PC-3 (cell line): Measurements from ENCODE around the gene CCDC24. TPM values are rescaled to one million over a fixed set of nuclear protein-coding genes. Genes with fewer than 3 reads are reported as not detected.
A peak's percentile ranks its signal among the peaks of the same experiment; 100 is the strongest.

Source experiments
- ATAC-seq: fragments of 200-7000 bp; cut with Tn5 transposase; 2 replicates; pipeline ENCODE4 v1.9.1; 2020; ENCODE audit warnings: mild to moderate bottlenecking, moderate library complexity
- BruUV-seq: library from RNA; stranded (reverse); fragments of 400-500 nt; replicated peaks from 2 replicates; lab custom pipeline; 2021; lab: Mats Ljungman, UMichigan
- CTCF ChIA-PET: fragments of 300-600 bp; sonication (Branson Sonifier 250); formaldehyde crosslinking; loops from one replicate; lab custom pipeline; 2022; ENCODE audit warnings: antibody characterized with exemption; lab: Charles Lee
- POLR2A ChIA-PET: fragments of 300-600 bp; sonication (Branson Sonifier 250); formaldehyde crosslinking; loops from one replicate; lab custom pipeline; 2022; ENCODE audit warnings: antibody characterized with exemption; ENCODE audit not compliant: unreplicated experiment; lab: Charles Lee
- DNase-seq: peaks from one replicate; pipeline ENCODE4 v3.0.0-alpha.2; 2015
- H2AFZ ChIP-seq: fragments of 300-600 bp; sonication (generic); 2 replicates; pipeline ENCODE4 v1.6.0; 2016; ENCODE audit warnings: antibody characterized with exemption, low read length
- H3F3A ChIP-seq: fragments of 300-600 bp; sonication (generic); one replicate; pipeline ENCODE4 v1.6.0; 2017; ENCODE audit warnings: antibody characterized with exemption, low read length, control low read depth, mild to moderate bottlenecking; ENCODE audit not compliant: unreplicated experiment
- H3K27ac ChIP-seq: fragments of 300-600 bp; sonication (generic); 2 replicates; pipeline ENCODE4 v1.5.1; 2016; ENCODE audit warnings: mild to moderate bottlenecking, low read length
- H3K27me3 ChIP-seq: fragments of 300-600 bp; sonication (generic); 2 replicates; pipeline ENCODE4 v1.6.1; 2016; ENCODE audit warnings: low read length, mixed read lengths
- H3K36me3 ChIP-seq: fragments of 300-600 bp; sonication (generic); 2 replicates; pipeline ENCODE4 v1.6.1; 2016; ENCODE audit warnings: low read depth, mixed run types, low read length, mixed read lengths
- H3K4me1 ChIP-seq: fragments of 300-600 bp; sonication (generic); 2 replicates; pipeline ENCODE4 v1.5.1; 2016; ENCODE audit warnings: low read length; ENCODE audit not compliant: insufficient read depth
- H3K4me2 ChIP-seq: fragments of 300-600 bp; sonication (generic); 2 replicates; pipeline ENCODE4 v1.6.0; 2016; ENCODE audit warnings: low read length
- H3K4me3 ChIP-seq: fragments of 300-600 bp; sonication (generic); 2 replicates; pipeline ENCODE4 v1.5.1; 2016; ENCODE audit warnings: mild to moderate bottlenecking, low read length, mixed read lengths
- H3K79me2 ChIP-seq: fragments of 300-600 bp; sonication (generic); 2 replicates; pipeline ENCODE4 v1.6.1; 2017; ENCODE audit warnings: low read length, mixed read lengths
- H3K9ac ChIP-seq: fragments of 300-600 bp; sonication (generic); 2 replicates; pipeline ENCODE4 v1.6.0; 2016; ENCODE audit warnings: mild to moderate bottlenecking, low read length
- H3K9me2 ChIP-seq: fragments of 300-600 bp; sonication (generic); replicated peaks from 2 replicates; pipeline ENCODE4 v1.6.1; 2016; ENCODE audit warnings: mixed run types, low read length, mixed read lengths
- H3K9me3 ChIP-seq: fragments of 300-600 bp; sonication (generic); 2 replicates; pipeline ENCODE4 v1.6.1; 2016; ENCODE audit warnings: low read length, mixed read lengths
- H4K20me1 ChIP-seq: fragments of 300-600 bp; sonication (generic); 2 replicates; pipeline ENCODE4 v1.6.1; 2016; ENCODE audit warnings: low read length, mixed read lengths
- CTCF ChIP-seq: fragments of 300-600 bp; sonication (generic); conservative IDR thresholded peaks from 2 replicates; pipeline ENCODE4 v1.5.1; 2017; ENCODE audit warnings: antibody characterized with exemption, low read depth, mild to moderate bottlenecking, low read length
- EZH2 ChIP-seq: fragments of 300-600 bp; sonication (generic); IDR thresholded peaks from one replicate; pipeline ENCODE4 v1.6.1; 2017; ENCODE audit warnings: antibody characterized with exemption, mild to moderate bottlenecking, low read length; ENCODE audit not compliant: unreplicated experiment
- EZH2phosphoT487 ChIP-seq: fragments of 300-600 bp; sonication (generic); IDR thresholded peaks from 2 replicates; pipeline ENCODE4 v1.6.1; 2018; ENCODE audit warnings: mild to moderate bottlenecking, antibody characterized with exemption, low read length, borderline replicate concordance
- intact Hi-C: fragments of 100-400 bp; cut with micrococcal nuclease; formaldehyde crosslinking; loops from 2 replicates; pipeline ENCODE4 v1.9.0; 2023
- total RNA-seq: library from RNA; depleted of rRNA; stranded (reverse); fragments of >200 nt; gene quantifications from 2 replicates; pipeline ENCODE4 v1.2.3, GENCODE V29; 2014

Gene CCDC24
- total RNA-seq, 1 experiment from 2014 or later = 10.1 TPM

DNA sequence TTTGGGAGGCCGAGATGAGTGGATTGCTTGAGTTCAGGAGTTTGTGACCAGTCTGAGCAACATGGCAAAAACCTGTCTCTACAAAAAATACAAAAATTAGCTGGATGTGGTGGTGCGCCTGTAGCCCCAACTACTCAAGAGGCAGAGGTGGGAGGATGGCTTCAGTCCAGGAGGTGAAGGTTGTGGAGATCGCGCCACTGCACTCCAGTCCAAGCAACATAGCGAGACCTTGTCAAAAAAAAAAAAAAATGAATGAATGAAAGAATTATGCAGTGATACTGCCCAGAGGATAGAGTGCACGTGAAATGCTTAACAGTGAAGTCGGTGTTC is 22.0 kb upstream of the CCDC24 start:
- Histone ChIP-seq H3K4me2 (peak overlapping the region; percentile 66), H2AFZ (peak overlapping the region; percentile 61; the same call in 1 of the 2 replicates), H3K79me2 (peaks cover 20% of the 10 kb centered on the region), H3K36me3 (peaks cover 25% of the 10 kb centered on the region), H4K20me1 (no peaks in the 10 kb centered on the region), H3F3A (no peaks in the 10 kb centered on the region), H3K9me3 (no peaks in the 10 kb centered on the region), H3K9me2 (no peaks in the 10 kb centered on the region), H3K4me3 (peak overlapping the region; percentile 35; the same call in 1 of the 2 replicates), H3K27me3 (no peaks in the 10 kb centered on the region), H3K4me1 (peaks cover 18% of the 10 kb centered on the region), H3K9ac (no peak overlapping the region), H3K27ac (no peak overlapping the region)
- CTCF ChIA-PET = interaction anchor here (1.0 to 1.5 kb wide), 2 partner anchors 34 to 206 kb away, joined by 3 read pairs; no protein-coding TSS in a partner anchor
- no peak for ATAC-seq
- intact Hi-C loops = loop anchor here (2.0 kb wide), 1 partner anchor 23 kb away; the partner anchor contains the start of gene IPO13
- TF ChIP-seq EZH2phosphoT487 (no peak), EZH2 (no peak), CTCF (no peak)
- POLR2A ChIA-PET = no interaction called here
- DNase-seq = no peak
- BruUV-seq = no TSS peak

GRCh38 chr1:43969746-43970466 is 21.5 kb upstream of the CCDC24 start, which contains the start of gene DPH2:
TSS of gene DPH2 (plus strand) at chr1:43970010. CDS start at chr1:43970176, 166 bp downstream.
- ATAC-seq = peak; percentile 90

More at GRCh38 chr1:43969746-43970466, 21.5 kb upstream of the CCDC24 start, which contains the start of gene DPH2:
- no peak for TF ChIP-seq EZH2phosphoT487
- TF ChIP-seq CTCF = peak; percentile 35; the same call in 1 of the 2 replicates
- no peak for TF ChIP-seq EZH2
- TSS peak; percentile 60 for BruUV-seq
- Histone ChIP-seq H3K4me3 (peak within 1 kb of the TSS; percentile 99), H3K9me2 (no peaks in the 10 kb centered on the region), H3K9me3 (no peaks in the 10 kb centered on the region), H3K27ac (peak within 1 kb of the TSS; percentile 23), H3K27me3 (no peaks in the 10 kb centered on the region), H3F3A (no peaks in the 10 kb centered on the region), H3K36me3 (peaks cover 25% of the 10 kb centered on the region), H2AFZ (peak within 1 kb of the TSS; percentile 80), H3K79me2 (peaks cover 21% of the 10 kb centered on the region), H3K4me1 (peaks cover 18% of the 10 kb centered on the region), H3K4me2 (peak within 1 kb of the TSS; percentile 88), H3K9ac (peak within 1 kb of the TSS; percentile 92), H4K20me1 (no peaks in the 10 kb centered on the region)
- CTCF ChIA-PET = interaction anchor here (1.0 to 1.5 kb wide), 2 partner anchors 35 to 207 kb away, joined by 3 read pairs; no protein-coding TSS in a partner anchor
- intact Hi-C loops = loop anchor here (2.0 kb wide), 1 partner anchor 23 kb away; the partner anchor contains the start of gene IPO13
- DNase-seq = peak; percentile 97
- POLR2A ChIA-PET = interaction anchor here (0.5 to 1.2 kb wide), 2 partner anchors 41 to 767 kb away, joined by 3 to 7 read pairs; no protein-coding TSS in a partner anchor
